GM21381 (cell line): ENCODE data around the gene CFAP100.
A peak's percentile ranks its signal among the peaks of the same experiment; 100 is the strongest.

ENCODE experiments used
- ATAC-seq: cut with Tn5 transposase; IDR thresholded peaks from one replicate; pipeline ENCODE4 v1.9.1; 2021; ENCODE audit warnings: mild to moderate bottlenecking, moderate library complexity; ENCODE audit not compliant: unreplicated experiment

Gene CFAP100

GRCh38 chr3:126373682-126374601 lies 20.8 kb upstream of the CFAP100 start:
- no peak for ATAC-seq

GRCh38 chr3:126375835-126376331 lies 18.8 kb upstream of the CFAP100 start:
- no peak for ATAC-seq

GRCh38 chr3:126376444-126376843 lies 18.3 kb upstream of the CFAP100 start:
- no peak for ATAC-seq

- no peak for ATAC-seq
Measured at GRCh38 chr3:126377211-126377610, 17.5 kb upstream of the CFAP100 start.

GRCh38 chr3:126378341-126378751 lies 16.4 kb upstream of the CFAP100 start:
- ATAC-seq: no peak

GRCh38 chr3:126380011-126380768 lies 14.5 kb upstream of the CFAP100 start:
- no peak for ATAC-seq

- no peak for ATAC-seq
Measured at GRCh38 chr3:126381966-126382365, 12.7 kb upstream of the CFAP100 start.

- ATAC-seq: peak; percentile 92
Measured at GRCh38 chr3:126389112-126389793, 5.5 kb upstream of the CFAP100 start.

GRCh38 chr3:126389794-126390146 lies 4.9 kb upstream of the CFAP100 start:
- ATAC-seq: no peak

- no peak for ATAC-seq
Measured at GRCh38 chr3:126390201-126390600, 4.5 kb upstream of the CFAP100 start.

GRCh38 chr3:126390751-126391150 lies 4.0 kb upstream of the CFAP100 start:
- no peak for ATAC-seq

- ATAC-seq: no peak
Measured at GRCh38 chr3:126391631-126392030, 3.1 kb upstream of the CFAP100 start.

GRCh38 chr3:126392246-126392645 lies 2.5 kb upstream of the CFAP100 start:
- ATAC-seq: no peak

- ATAC-seq: no peak
Measured at GRCh38 chr3:126393563-126393962, 1.1 kb upstream of the CFAP100 start.

GRCh38 chr3:126394977-126395321 lies 240 bp downstream of the CFAP100 start:
- ATAC-seq: no peak

GRCh38 chr3:126395846-126396513 lies 1.3 kb downstream of the CFAP100 start:
- no peak for ATAC-seq

- ATAC-seq: no peak
Measured at GRCh38 chr3:126396536-126396935, 1.8 kb downstream of the CFAP100 start.

GRCh38 chr3:126397610-126398422 lies 3.1 kb downstream of the CFAP100 start:
- ATAC-seq: no peak

GRCh38 chr3:126398423-126399350 lies 4.0 kb downstream of the CFAP100 start:
- no peak for ATAC-seq
